Pancreas (tissue), 10 donors: ENCODE measurements around the gene RPL39L. TPM values are rescaled to one million over a fixed set of nuclear protein-coding genes. Genes with fewer than 3 reads are reported as not detected.

Experiments
- ATAC-seq, 4 donors: fragments of 200-7000 bp; cut with Tn5 transposase; one replicate each; pipeline versions ENCODE4 v1.8.0 to v1.9.1; 2020; ENCODE audit warnings: mild to moderate bottlenecking in 4 of 4, moderate library complexity in 4 of 4
- DNase-seq, 6 donors: peaks; one replicate each; pipeline ENCODE4 v3.0.0-alpha.2; 2020
- FAIRE-seq: peaks from 2 replicates; lab custom pipeline; 2012; peaks lifted over from hg19 to GRCh38; lab: Jason Lieb, UNC
- H3K27ac ChIP-seq, 4 donors: fragments of 200-600 bp; sonication (generic); 1 replicate in 3 of 4; 2 replicates in 1 of 4; pipeline versions ENCODE4 v1.5.0 to v1.8.0; 2020
- H3K27me3 ChIP-seq, 4 donors: fragments of 200-600 bp; one replicate each; pipeline ENCODE4 v1.8.0; 2021
- H3K36me3 ChIP-seq, 3 donors: fragments of 200-600 bp; sonication (generic) in 1 of 3; one replicate each; pipeline versions ENCODE4 v1.5.0 to v1.8.0; 2020 to 2021
- H3K4me1 ChIP-seq, 3 donors: fragments of 200-600 bp; one replicate each; pipeline ENCODE4 v1.8.0; 2021
- H3K4me3 ChIP-seq, 4 donors: fragments of 200-600 bp; sonication (generic) in 2 of 4; one replicate each; pipeline versions ENCODE4 v1.5.0 to v1.8.0; 2020 to 2021
- H3K9me3 ChIP-seq, 4 donors: fragments of 200-600 bp; one replicate each; pipeline ENCODE4 v1.8.0; 2021
- CTCF ChIP-seq, 4 donors: fragments of 200-600 bp; sonication (generic) in 3 of 4; IDR thresholded peaks; one replicate each; pipeline versions ENCODE4 v1.5.0 to v1.8.0; 2021; ENCODE audit warnings: antibody characterized with exemption in 4 of 4
- WGBS, 2 donors: extraction: QIAGEN DNeasy Blood & Tissue Kit; methylation state at CpG; one replicate each; pipeline ENCODE4 v1.1.7; 2013; 5-methylcytosine and 5-hydroxymethylcytosine counted together
- intact Hi-C, 3 donors: fragments of 100-400 bp; cut with DNase I; formaldehyde crosslinking; loops; one replicate each; pipeline versions ENCODE4 v1.11.1 to v1.14.2; 2022
- polyA plus RNA-seq, 2 donors: library from polyadenylated mRNA; stranded (reverse); fragments of 200-250 nt; gene quantifications; one replicate each; pipeline ENCODE4 v1.2.3, GENCODE V29; 2013
- total RNA-seq, 6 donors: library from RNA; stranded (reverse); fragmentation: NEBNext Ultra II Directional in 4 of 6; extraction: Animal tissue kit (Norgen Biotek cat#: 25700) in 4 of 6; gene quantifications; one replicate each; pipeline versions ENCODE4 v1.2.1 to v1.2.4, GENCODE V29; 2021 to 2023
- donor health status: healthy with polysubstance abuse.
- donor health status: DM: no; HTN: no; CAD: no; lungs with moderate emphysema.
- donor health status: DM: no; HTN: no; CAD: no.
- donor health status: control.
- donor health status: control.
- donor health status: Bipolar disorder and iron deficiency.
- donor health status: DM: yes; HTN: yes; CAD: no.
- donor health status: DM: no; HTN: no; CAD: no.
- donor health status: DM: no; HTN: no; CAD: no.
- donor health status: DM: yes; HTN: yes; CAD: no.

RPL39L gene
- total and polyA plus RNA-seq, 8 donors = 0.31 to 2.2 (median 0.90) TPM

- ATAC-seq (peak in 3 of 4 donors; percentile 79 to 83 (median 79)), FAIRE-seq (no peak), DNase-seq (peak; percentile 19 to 67 (median 53))
- intact Hi-C loops = no loop called here
- Histone ChIP-seq H3K4me1 (peaks cover 0 to 7% (median 0%) of the 10 kb centered on the region in 3 donors), H3K4me3 (peak overlapping the region in 1 of 4 donors; percentile 3), H3K27me3 (no peaks in the 10 kb centered on the region), H3K27ac (peak overlapping the region in 2 of 4 donors; percentile 25 to 38), H3K9me3 (no peaks in the 10 kb centered on the region), H3K36me3 (no peaks in the 10 kb centered on the region)
- WGBS, 2 donors = 44 to 51% methylated on average over 9 of the region's 9 CpGs
- no peak for TF ChIP-seq CTCF (IDR thresholded peaks at IDR 0.05)
These were observed 37.9 kb downstream of the RPL39L start for GRCh38 chr3:187101184-187102072.

GRCh38 chr3:187098923-187099512 is 40.3 kb downstream of the RPL39L start:
- intact Hi-C loops = no loop called here
- Histone ChIP-seq H3K4me3 (no peak overlapping the region), H3K27me3 (no peaks in the 10 kb centered on the region), H3K27ac (no peak overlapping the region), H3K4me1 (peaks cover 0 to 7% (median 0%) of the 10 kb centered on the region in 3 donors), H3K9me3 (no peaks in the 10 kb centered on the region), H3K36me3 (no peaks in the 10 kb centered on the region)
- TF ChIP-seq CTCF (IDR thresholded peaks at IDR 0.05) = no peak
- FAIRE-seq (no peak), ATAC-seq (no peak), DNase-seq (no peak)
- 53 to 79% methylated on average over 2 of the region's 2 CpGs for WGBS, 2 donors

GRCh38 chr3:187093320-187093719 is 46.0 kb downstream of the RPL39L start:
- Histone ChIP-seq H3K27ac (no peak overlapping the region), H3K9me3 (no peaks in the 10 kb centered on the region), H3K36me3 (no peaks in the 10 kb centered on the region), H3K4me1 (no peaks in the 10 kb centered on the region), H3K27me3 (no peaks in the 10 kb centered on the region), H3K4me3 (no peak overlapping the region)
- TF ChIP-seq CTCF (IDR thresholded peaks at IDR 0.05) = no peak
- no peak for ATAC-seq
- intact Hi-C loops = no loop called here
- no peak for DNase-seq
- 83 to 88% methylated on average over 1 of the region's 1 CpG for WGBS, 2 donors
- FAIRE-seq = no peak

GRCh38 chr3:187088701-187089100 is 50.6 kb downstream of the RPL39L start:
- ATAC-seq (no peak), DNase-seq (no peak), FAIRE-seq (no peak)
- intact Hi-C loops = no loop called here
- 70 to 76% methylated on average over 1 of the region's 1 CpG for WGBS, 2 donors
- Histone ChIP-seq H3K4me3 (no peak overlapping the region), H3K27me3 (no peaks in the 10 kb centered on the region), H3K4me1 (no peaks in the 10 kb centered on the region), H3K9me3 (no peaks in the 10 kb centered on the region), H3K36me3 (no peaks in the 10 kb centered on the region), H3K27ac (no peak overlapping the region)
- no peak for TF ChIP-seq CTCF (IDR thresholded peaks at IDR 0.05)
